T-helper 1 cell treated with Interleukin-12 subunit alpha and Interleukin-12 subunit beta and Interleukin-4 antibody, amounts not matched to agents 30 ng/mL and 1 ng/mL, for 36 hours (primary cell): ENCODE measurements around the gene CNTF. TPM values are rescaled to one million over a fixed set of nuclear protein-coding genes. Genes with fewer than 3 reads are reported as not detected.

Source experiments
- intact Hi-C: fragments of 100-400 bp; cut with micrococcal nuclease; formaldehyde crosslinking; loops from one replicate; pipeline ENCODE4 v1.15.1; 2024
- total RNA-seq: library from RNA; stranded (reverse); gene quantifications from 2 replicates; pipeline ENCODE4 v1.2.3, GENCODE V29; 2022

CNTF gene
- total RNA-seq, 1 donor from 2014 or later, result 3.1 TPM

GRCh38 chr11:58641341-58641740 is 18.9 kb downstream of the CNTF start:
- intact Hi-C loops, result no loop called here

DNA sequence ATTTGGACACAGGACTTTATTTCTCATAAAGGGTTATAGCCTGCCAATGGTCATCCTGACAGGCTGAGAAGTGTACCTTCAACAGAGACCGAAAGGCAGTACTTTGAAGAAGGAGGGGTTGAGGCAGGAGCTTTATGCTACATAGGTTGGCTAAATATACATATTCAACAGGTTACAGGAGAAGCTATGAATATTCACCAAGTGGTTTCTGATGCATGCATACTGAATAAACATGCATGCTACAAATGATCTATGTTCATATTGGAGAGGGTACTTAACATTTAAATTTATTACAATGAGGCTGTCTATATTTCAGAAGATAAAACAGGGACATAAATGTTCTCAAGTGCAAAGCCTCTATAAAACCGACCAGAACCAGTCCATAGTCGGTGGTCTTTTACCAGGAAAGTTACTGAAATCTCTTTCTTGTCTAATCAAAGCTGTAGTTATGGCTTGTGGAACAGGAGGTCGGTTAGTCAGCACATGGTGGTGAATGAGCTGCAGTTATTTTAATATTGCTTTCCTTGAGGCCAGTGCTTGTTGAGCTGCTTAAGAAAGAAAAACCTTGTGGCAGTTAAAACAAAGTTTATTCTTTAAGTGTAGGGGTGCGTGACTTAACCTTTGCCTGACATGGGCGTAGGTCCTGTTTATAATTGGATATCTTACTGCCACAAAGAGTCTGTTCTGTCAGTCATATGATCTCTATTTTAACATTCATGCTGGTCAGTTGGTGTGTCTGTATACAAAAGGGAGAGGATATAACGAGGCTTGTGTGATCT is 19.5 kb downstream of the CNTF start:
- intact Hi-C loops, result no loop called here

DNA sequence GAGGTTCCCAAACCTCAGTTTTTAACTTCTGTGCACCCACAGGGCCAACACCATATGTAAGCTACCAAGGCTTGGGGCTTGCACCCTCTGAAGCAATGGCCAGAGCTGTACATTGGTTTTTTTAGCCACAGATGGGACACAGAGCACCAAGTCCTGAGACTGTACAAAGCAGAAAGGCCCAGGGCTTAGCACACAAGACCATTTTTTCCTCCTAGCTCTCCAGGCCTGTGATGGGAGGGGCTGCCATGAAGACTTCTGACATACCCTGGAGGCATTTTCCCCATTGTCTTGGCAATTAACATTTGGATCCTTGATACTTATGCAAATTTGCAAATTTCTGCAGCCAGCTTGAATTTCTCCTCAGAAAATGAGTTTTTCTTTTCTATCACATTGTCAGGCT is 23.4 kb downstream of the CNTF start:
- intact Hi-C loops, result no loop called here

DNA sequence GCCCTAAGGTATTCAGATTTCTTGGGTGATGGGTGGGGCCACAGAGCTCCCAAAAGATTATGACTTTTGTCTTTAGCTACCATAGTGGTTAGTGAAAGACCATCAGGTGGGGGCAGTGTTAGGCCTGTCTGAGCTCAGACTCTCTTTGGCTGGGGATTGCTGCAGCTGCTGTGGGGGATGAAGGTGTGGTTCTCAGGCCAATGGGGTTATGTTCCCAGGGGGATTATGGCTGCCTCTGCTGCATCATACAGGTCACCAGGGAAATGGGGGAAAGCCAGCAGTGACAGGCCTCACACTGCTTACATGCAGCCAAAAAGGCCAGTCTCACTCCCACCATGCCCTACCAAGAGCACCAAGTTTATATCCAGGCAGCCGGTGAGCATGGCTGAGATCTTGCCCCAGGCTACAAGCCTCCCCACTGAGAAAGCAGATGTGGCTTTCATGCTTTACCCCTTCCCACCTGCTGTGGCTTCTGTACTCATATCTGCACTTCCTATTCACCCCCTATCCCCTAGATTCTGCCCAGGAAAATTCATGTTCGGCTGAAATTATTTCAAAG is 24.8 kb downstream of the CNTF start:
- intact Hi-C loops, result no loop called here

GRCh38 chr11:58647866-58648265 is 25.4 kb downstream of the CNTF start:
- intact Hi-C loops, result no loop called here

DNA sequence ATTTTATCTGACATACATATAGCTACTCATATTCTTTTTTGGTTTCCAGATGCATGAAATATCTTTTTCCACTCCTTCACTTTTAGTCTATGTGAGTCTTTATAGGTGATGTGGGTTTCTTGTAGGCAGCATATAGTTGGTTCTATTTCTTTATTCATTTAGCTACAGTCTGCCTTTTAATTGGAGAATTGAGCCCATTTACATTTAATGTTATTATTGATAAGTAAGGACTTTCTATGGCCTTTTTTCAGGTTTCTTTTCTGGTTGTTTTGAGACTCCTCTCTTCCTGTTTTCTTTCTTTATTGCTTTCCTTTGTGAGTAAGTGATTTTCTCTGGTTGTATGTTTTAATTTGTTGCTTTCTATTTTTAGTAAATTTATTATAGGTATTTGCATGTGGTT is 27.2 kb downstream of the CNTF start:
- intact Hi-C loops, result loop anchor here (10.0 kb wide), 1 partner anchor 405 kb away; no protein-coding TSS in a partner anchor

DNA sequence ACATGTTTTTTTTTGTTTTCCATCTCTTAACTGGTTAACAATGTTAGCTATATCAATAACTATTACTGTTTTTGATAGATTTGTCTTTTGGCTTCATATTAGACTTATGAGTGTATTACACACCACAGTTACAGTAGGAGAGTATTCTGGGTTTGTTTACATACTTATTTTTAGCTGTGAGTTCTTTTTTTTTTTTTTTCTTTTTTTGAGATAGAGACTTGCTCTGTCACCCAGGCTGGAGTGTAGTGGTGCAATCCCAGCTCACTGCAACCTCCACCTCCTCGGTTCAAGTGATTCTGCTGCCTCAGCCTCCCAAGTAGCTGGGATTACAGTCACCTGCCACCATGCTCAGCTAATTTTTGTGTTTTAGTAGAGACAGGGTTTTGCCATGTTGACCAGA is 28.0 kb downstream of the CNTF start:
- intact Hi-C loops, result loop anchor here (10.0 kb wide), 1 partner anchor 404 kb away; no protein-coding TSS in a partner anchor

- intact Hi-C loops, result loop anchor here (10.0 kb wide), 1 partner anchor 402 kb away; no protein-coding TSS in a partner anchor
These were observed 30.3 kb downstream of the CNTF start for GRCh38 chr11:58652726-58653280.

DNA sequence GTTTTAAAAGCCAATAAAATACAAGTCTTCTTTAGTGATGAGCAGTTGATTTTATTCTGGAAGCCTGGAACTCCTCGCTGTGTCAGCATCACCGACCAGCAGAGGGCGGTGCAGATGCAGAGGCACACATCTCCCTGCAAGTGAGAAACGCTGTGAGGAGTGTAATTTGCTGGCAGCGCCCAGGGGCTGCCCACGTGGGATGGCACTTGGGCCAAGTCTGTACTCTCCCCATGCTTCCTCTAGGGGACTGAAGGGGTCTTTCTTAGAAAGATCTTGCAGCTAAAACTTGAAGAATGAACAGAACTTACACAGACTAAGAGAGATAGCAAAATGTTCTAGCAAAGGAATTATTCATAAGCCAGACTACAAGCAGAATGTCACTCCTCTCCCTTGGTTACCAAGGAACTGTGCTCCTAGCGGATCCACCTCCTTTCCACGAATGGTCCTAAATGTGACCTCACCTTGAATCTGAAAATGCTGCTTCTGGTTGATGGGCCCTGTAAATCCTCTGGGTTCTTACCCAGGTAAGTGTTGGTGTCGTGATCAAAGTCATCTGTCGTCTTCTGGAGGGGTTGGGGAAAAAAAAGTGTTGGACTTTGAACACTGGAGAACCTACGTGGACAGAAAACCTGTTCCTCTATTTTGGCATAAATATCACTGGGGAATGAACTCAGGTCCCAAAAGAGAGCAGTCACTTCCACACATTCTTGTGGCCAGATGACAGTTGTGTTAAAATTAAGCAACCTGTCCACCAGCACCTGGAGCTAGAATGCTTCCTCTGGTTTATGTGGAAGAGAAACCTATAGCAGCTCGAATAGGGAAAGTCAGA is 31.8 kb downstream of the CNTF start:
- intact Hi-C loops, result loop anchor here (1.0 to 10.0 kb wide), 6 partner anchors 21 to 504 kb away; no protein-coding TSS in a partner anchor

- intact Hi-C loops, result loop anchor here (1.0 to 10.0 kb wide), 6 partner anchors 20 to 503 kb away; no protein-coding TSS in a partner anchor
These were observed 32.4 kb downstream of the CNTF start for GRCh38 chr11:58654908-58655296.

DNA sequence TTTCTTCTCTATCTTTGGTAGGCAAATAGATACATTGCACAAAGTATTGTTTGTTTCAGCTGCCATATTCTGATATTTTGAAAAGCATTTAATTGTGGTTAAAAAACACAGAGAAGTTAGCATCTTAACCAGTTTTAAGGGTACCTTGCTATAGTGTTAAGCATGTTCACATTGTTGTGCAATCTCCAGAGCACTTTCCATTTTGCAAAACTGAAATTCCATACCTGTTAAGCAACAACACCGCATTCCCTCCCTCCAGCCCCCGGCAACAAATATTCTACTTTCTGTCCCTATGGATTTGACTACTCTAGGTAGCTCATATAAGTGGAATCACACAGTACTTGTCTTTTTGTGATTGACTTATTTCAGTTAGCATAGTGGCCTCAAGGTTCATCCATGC is 33.9 kb downstream of the CNTF start:
- intact Hi-C loops, result loop anchor here (10.0 kb wide), 1 partner anchor 398 kb away; no protein-coding TSS in a partner anchor

GRCh38 chr11:58658623-58659022 is 36.2 kb downstream of the CNTF start:
- intact Hi-C loops, result loop anchor here (10.0 kb wide), 1 partner anchor 396 kb away; no protein-coding TSS in a partner anchor

- intact Hi-C loops, result loop anchor here (10.0 kb wide), 1 partner anchor 395 kb away; no protein-coding TSS in a partner anchor
These were observed 36.9 kb downstream of the CNTF start for GRCh38 chr11:58659404-58659803.

DNA sequence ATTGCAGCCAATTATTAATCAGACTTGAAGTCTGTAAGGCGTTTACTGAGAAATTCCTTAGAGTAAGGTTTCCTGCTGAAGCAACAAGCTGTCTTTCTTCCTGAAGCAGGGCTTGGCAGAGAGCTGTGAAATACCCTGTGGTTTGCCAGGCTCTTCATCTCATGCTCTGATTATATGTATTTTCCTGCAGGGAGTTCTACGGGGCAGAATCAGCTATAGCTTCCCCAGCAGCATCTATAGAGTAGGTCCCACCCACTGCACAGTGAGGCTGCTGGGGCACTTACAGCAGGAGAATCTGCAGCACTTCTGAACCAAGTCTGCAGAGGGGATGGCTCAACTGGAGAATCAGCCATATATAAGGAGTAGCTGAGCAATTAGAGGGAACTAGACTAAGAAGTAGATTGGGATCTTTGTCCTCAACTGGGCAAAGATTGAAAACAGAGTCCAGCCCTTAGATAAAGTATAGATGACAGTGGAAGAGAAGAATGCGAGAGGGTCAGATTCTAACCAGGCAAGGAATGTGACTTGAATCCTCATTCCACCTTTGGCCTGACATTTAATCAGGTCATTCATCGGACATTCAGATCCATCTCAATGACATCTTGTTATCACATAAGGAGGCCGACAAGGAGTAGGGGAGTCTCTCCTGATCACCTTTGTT is 37.6 kb downstream of the CNTF start:
- intact Hi-C loops, result loop anchor here (10.0 kb wide), 1 partner anchor 395 kb away; no protein-coding TSS in a partner anchor

- intact Hi-C loops, result no loop called here
These were observed 49.6 kb downstream of the CNTF start for GRCh38 chr11:58671983-58672633.

GRCh38 chr11:58674609-58675008 is 52.1 kb downstream of the CNTF start:
- intact Hi-C loops, result loop anchor here (1.0 to 2.0 kb wide), 4 partner anchors 20 to 106 kb away; no protein-coding TSS in a partner anchor
